ENCODE measurements around the gene SVEP1.

SVEP1 gene

DNA sequence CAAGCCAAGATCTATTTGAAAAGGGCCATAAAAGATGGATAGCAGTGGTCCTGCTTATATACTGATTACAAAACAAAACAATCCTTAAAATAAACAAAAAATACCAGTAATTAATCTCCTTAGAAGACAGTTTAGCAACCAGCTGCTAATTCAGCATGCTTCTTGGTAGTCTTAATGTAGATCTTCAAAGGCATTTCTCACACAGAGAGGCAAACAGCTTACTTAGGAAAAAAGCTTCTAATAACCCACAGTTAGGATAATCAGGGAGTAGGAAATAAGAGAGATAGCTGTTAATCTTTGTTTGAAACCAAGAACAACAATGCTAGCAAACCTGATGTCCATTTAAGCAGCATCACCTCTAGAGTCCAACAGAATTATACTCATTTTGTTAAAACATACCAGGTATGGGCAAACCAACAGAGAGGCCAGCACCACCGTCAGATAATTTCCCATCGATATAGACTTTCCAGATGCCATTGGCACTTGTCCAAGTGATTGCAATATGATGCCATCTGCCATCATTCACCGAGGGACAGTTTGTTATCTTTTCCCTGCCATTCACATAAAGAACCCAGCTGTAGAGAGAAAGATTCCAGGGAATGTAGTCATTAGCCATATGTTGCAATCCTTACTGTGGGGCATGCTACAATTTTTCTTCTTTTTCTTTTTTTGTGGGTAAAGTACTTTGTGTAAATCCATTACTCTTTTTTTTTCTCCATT, 136.2 kb downstream of the SVEP1 start:
- no peak for DNase-seq (ENCODE audit: low spot score)
- in situ Hi-C loops (cut with MboI; ENCODE audit: low sequenced_read_pairs, unreplicated experiment) = loop anchor here (25.0 kb wide), 1 partner anchor 169 kb away; no protein-coding TSS in a partner anchor
- TF ChIP-seq, protein P1, sequence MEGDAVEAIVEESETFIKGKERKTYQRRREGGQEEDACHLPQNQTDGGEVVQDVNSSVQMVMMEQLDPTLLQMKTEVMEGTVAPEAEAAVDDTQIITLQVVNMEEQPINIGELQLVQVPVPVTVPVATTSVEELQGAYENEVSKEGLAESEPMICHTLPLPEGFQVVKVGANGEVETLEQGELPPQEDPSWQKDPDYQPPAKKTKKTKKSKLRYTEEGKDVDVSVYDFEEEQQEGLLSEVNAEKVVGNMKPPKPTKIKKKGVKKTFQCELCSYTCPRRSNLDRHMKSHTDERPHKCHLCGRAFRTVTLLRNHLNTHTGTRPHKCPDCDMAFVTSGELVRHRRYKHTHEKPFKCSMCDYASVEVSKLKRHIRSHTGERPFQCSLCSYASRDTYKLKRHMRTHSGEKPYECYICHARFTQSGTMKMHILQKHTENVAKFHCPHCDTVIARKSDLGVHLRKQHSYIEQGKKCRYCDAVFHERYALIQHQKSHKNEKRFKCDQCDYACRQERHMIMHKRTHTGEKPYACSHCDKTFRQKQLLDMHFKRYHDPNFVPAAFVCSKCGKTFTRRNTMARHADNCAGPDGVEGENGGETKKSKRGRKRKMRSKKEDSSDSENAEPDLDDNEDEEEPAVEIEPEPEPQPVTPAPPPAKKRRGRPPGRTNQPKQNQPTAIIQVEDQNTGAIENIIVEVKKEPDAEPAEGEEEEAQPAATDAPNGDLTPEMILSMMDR (IDR thresholded peaks at IDR 0.05; ENCODE audit: borderline replicate concordance, control extremely low read depth, extremely low read depth, insufficient read depth, missing control alignments) = no peak

DNA sequence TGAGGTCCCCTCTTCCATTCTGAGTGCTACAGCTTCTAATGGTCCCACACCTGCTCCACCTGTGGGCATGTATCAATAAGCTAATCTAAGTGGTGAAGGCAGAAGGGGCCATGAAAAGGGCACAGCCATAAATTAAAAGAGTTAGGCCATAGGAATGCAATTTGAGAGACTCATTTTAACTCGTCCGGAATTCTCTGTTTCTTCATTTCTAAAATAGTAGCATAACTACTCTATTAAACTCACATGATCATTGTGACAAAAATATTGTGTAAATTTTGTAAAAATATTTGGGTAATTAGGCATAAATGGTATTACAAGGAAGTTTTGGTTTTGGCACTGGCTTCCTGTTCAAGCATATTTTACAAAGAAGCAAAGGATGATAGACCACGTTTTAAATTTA, 138.7 kb downstream of the SVEP1 start:
- no peak for DNase-seq (ENCODE audit: low spot score)
- TF ChIP-seq, protein P1 (IDR thresholded peaks at IDR 0.05; ENCODE audit: borderline replicate concordance, control extremely low read depth, extremely low read depth, insufficient read depth, missing control alignments) = no peak
- in situ Hi-C loops (cut with MboI; ENCODE audit: low sequenced_read_pairs, unreplicated experiment) = loop anchor here (25.0 kb wide), 1 partner anchor 172 kb away; no protein-coding TSS in a partner anchor

DNA sequence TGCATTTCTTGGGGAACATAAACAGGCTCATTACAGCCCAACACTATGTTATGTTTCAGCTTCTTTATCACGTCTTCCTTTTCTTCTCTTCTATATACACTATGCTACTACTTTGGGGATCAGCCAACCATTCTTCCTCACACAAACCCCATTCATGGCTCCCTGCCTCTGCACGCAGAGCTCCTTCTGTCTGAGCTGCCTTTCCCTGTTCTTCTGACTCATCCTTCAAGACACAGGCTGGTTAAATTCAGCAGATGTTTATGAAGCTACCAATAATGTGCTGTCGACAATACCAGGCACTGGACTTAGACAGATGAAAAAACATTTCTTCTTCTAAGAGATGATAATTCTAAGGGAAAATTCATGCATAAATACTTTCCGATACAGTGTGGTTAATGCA, 139.4 kb downstream of the SVEP1 start:
- TF ChIP-seq, protein P1 (IDR thresholded peaks at IDR 0.05; ENCODE audit: borderline replicate concordance, control extremely low read depth, extremely low read depth, insufficient read depth, missing control alignments) = no peak
- in situ Hi-C loops (cut with MboI; ENCODE audit: low sequenced_read_pairs, unreplicated experiment) = loop anchor here (25.0 kb wide), 1 partner anchor 172 kb away; no protein-coding TSS in a partner anchor
- no peak for DNase-seq (ENCODE audit: low spot score)

DNA sequence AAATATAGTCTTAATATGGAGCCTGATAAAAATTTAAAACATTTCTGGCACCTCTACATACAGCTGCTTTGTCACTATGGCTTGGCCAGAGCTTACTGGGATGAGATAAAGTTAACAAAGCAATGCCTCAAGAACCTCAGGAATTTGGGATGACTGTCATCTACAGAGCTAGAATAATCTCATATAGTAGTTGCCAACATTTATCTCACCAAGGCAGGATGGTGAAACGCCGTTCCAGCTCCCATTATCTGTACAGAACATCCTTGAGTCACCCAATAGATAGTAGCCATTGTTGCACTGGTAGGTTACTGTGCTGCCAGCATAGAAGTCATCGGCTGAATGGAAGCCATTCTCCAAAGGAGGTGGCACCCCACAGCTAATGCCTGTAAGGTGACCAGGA, 147.3 kb downstream of the SVEP1 start:
- no peak for DNase-seq (ENCODE audit: low spot score)
- TF ChIP-seq, protein P1 (IDR thresholded peaks at IDR 0.05; ENCODE audit: borderline replicate concordance, control extremely low read depth, extremely low read depth, insufficient read depth, missing control alignments) = no peak
- in situ Hi-C loops (cut with MboI; ENCODE audit: low sequenced_read_pairs, unreplicated experiment) = loop anchor here (25.0 kb wide), 1 partner anchor 180 kb away; no protein-coding TSS in a partner anchor

DNA sequence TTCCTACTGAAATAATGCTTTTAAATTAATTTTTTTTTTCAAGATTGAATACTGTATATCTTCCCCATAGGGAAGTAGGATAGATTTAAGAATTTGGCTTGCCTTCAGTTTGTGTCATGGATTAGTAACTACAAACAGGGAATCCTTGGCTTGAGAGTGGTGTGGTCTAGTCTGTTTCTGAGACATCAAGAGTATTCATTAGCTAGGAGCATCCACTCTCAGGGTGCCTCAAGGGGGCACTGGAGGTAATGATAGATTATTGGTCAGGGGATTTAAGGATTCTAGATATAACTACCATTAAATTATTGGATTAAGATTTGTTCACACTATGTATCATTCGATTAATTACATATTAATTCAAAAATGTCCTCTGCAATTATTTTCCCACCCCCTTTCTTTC, 150.1 kb downstream of the SVEP1 start:
- in situ Hi-C loops (cut with MboI; ENCODE audit: low sequenced_read_pairs, unreplicated experiment) = loop anchor here (25.0 kb wide), 1 partner anchor 183 kb away; no protein-coding TSS in a partner anchor
- no peak for DNase-seq (ENCODE audit: low spot score)
- TF ChIP-seq, protein P1 (IDR thresholded peaks at IDR 0.05; ENCODE audit: borderline replicate concordance, control extremely low read depth, extremely low read depth, insufficient read depth, missing control alignments) = no peak

DNA sequence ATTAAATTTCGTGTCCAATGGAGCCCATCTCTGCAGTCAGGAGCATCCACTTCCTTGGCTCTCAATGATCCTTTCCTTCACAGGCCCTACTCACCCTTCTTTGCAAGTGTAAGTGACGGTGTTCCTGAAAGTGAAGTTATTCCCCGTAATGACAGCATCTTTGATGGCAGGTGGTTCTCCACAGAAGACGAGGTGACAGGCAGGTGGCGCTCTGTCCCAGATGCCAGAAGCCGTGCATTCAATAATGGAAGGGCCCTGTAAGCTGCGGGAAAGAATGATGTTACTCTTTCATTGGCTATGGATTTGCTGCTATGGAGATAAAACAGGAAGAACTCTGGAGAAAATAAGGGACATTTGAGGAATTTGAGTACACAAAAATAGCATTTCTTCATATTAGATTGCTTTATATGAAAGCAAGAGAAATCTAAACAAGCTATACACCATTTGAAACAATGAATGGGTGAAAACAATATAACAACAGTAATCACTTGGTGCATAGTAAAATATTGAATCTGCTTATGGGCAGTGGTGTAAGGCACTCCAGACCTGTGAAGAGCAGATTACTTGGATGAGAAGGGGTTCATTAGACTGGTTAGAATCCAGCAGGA, 151.9 kb downstream of the SVEP1 start:
- in situ Hi-C loops (cut with MboI; ENCODE audit: low sequenced_read_pairs, unreplicated experiment) = loop anchor here (25.0 kb wide), 1 partner anchor 185 kb away; no protein-coding TSS in a partner anchor
- peak; percentile 39 for DNase-seq (ENCODE audit: low spot score)
- TF ChIP-seq, protein P1 (IDR thresholded peaks at IDR 0.05; ENCODE audit: borderline replicate concordance, control extremely low read depth, extremely low read depth, insufficient read depth, missing control alignments) = peak; percentile 73

Measured in GM13976 (cell line).